Hindlimb muscle (tissue), 1 donor: Measurements from ENCODE around the gene SNRPD2. TPM values are rescaled to one million over a fixed set of nuclear protein-coding genes. Genes with fewer than 3 reads are reported as not detected.

Experiments used
- DNase-seq: peaks from one replicate; pipeline ENCODE4 v3.0.0-alpha.2; 2013
- polyA plus RNA-seq: library from polyadenylated mRNA; unstranded; fragments of 120-200 nt; gene quantifications from one replicate; pipeline ENCODE4 v1.2.1, GENCODE V29; 2013; ENCODE audit not compliant: insufficient read length

Gene SNRPD2
- polyA plus RNA-seq, 1 donor = 238 TPM

- no peak for DNase-seq
These were observed 36.7 kb downstream of the SNRPD2 start for GRCh38 chr19:45655073-45655472.

GRCh38 chr19:45653634-45654033 lies 38.1 kb downstream of the SNRPD2 start:
- no peak for DNase-seq

GRCh38 chr19:45650722-45651121 lies 41.0 kb downstream of the SNRPD2 start:
- no peak for DNase-seq

GRCh38 chr19:45646345-45646698 lies 45.4 kb downstream of the SNRPD2 start:
- DNase-seq = no peak

GRCh38 chr19:45645631-45646344 lies 46.0 kb downstream of the SNRPD2 start:
- DNase-seq = peak; percentile 69

- no peak for DNase-seq
These were observed 46.6 kb downstream of the SNRPD2 start for GRCh38 chr19:45645068-45645630.

GRCh38 chr19:45643927-45644771 lies 47.6 kb downstream of the SNRPD2 start:
- DNase-seq = no peak

- DNase-seq = peak; percentile 78
These were observed 48.5 kb downstream of the SNRPD2 start for GRCh38 chr19:45643024-45643926.

- DNase-seq = peak; percentile 35
These were observed 50.3 kb downstream of the SNRPD2 start for GRCh38 chr19:45641274-45642105.

- no peak for DNase-seq
These were observed 50.9 kb downstream of the SNRPD2 start for GRCh38 chr19:45640849-45641273.

- peak; percentile 19 for DNase-seq
These were observed 52.6 kb downstream of the SNRPD2 start, which contains the start of gene EML2 for GRCh38 chr19:45638930-45639729. Gene EML2 (minus strand): TSS chr19:45639397. CDS start chr19:45639376, 21 bp downstream.

GRCh38 chr19:45637890-45638667 lies 53.7 kb downstream of the SNRPD2 start:
- no peak for DNase-seq

Other genes with a start within 250 kb of the SNRPD2 start
- gene FOSB, start 224.0 kb downstream of the SNRPD2 start, polyA plus RNA-seq = 49.7 TPM
- 165 TPM for gene RTN2, start 194.9 kb downstream of the SNRPD2 start, polyA plus RNA-seq
- gene PPM1N, start 193.5 kb downstream of the SNRPD2 start, polyA plus RNA-seq = 1.4 TPM
- 54.4 TPM for gene VASP, start 184.5 kb downstream of the SNRPD2 start, polyA plus RNA-seq
- 7.0 TPM for gene OPA3, start 107.2 kb downstream of the SNRPD2 start, polyA plus RNA-seq
- 4.9 TPM for gene GPR4, start 89.7 kb downstream of the SNRPD2 start, polyA plus RNA-seq
- 13.1 TPM for gene EML2, start 52.6 kb downstream of the SNRPD2 start, polyA plus RNA-seq
- gene GIPR, start 23.7 kb downstream of the SNRPD2 start, polyA plus RNA-seq = 1.7 TPM
- gene QPCTL, start 713 bp upstream of the SNRPD2 start, polyA plus RNA-seq = 4.0 TPM
- 16.2 TPM for gene FBXO46, start 38.9 kb upstream of the SNRPD2 start, polyA plus RNA-seq
- not detected for gene MEIOSIN, start 41.5 kb upstream of the SNRPD2 start, polyA plus RNA-seq
- 32.1 TPM for gene SIX5, start 77.3 kb upstream of the SNRPD2 start, polyA plus RNA-seq
- 399 TPM for gene DMPK, start 90.5 kb upstream of the SNRPD2 start, polyA plus RNA-seq
- 57.6 TPM for gene DMWD, start 100.9 kb upstream of the SNRPD2 start, polyA plus RNA-seq
- gene RSPH6A, start 123.4 kb upstream of the SNRPD2 start, polyA plus RNA-seq = not detected
- gene SYMPK, start 171.2 kb upstream of the SNRPD2 start, polyA plus RNA-seq = 40.3 TPM
- gene FOXA3, start 172.4 kb upstream of the SNRPD2 start, polyA plus RNA-seq = not detected
- gene IRF2BP1, start 194.2 kb upstream of the SNRPD2 start, polyA plus RNA-seq = 20.8 TPM
- gene MYPOP, start 210.7 kb upstream of the SNRPD2 start, polyA plus RNA-seq = 4.8 TPM
- gene NANOS2, start 222.8 kb upstream of the SNRPD2 start, polyA plus RNA-seq = not detected